ENCODE data around the gene PRKCZ. TPM values are rescaled to one million over a fixed set of nuclear protein-coding genes. Genes with fewer than 3 reads are reported as not detected.

Gene PRKCZ
- total and polyA plus RNA-seq, 2 experiments from 2014 or later = 26.2 to 36.9 TPM

DNA sequence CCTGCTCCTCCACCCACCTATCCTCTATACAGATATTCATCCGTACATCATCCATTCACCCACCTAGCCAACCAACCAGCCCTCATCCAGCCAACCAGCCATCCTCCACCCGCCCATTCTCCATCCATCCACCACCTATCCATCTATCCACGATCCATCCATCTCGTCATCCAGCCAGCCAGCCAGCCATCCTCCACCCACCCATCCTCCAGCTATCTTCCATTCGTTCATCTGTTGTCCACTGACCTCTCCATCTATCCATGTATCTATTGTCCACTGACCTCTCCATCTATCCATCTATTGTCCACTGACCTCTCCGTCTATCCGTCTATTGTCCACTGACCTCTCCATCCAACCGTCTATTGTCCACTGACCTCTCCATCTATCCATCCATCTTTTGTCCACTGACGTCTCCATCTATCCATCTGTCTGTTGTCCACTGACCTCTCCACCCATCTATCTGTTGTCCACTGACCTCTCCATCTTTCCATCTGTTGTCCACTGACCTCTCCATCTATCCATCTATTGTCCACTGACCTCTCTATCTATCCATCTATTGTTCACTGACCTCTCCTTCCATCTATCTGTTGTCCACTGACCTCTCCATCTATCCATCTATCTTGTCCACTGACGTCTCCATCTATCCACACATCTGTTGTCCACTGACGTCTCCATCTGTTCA lies 96.8 kb downstream of the PRKCZ start:
- H3K36me3 Mint-ChIP-seq (ENCODE audit: low read depth) = peaks cover 3% of the 10 kb centered on the region; the same call in 2 of the 3 replicates
- DNase-seq (ENCODE audit: low spot score) (no peak), ATAC-seq (no peak)
- H3K27me3 ChIP-seq (ENCODE audit: insufficient read depth) = no peaks in the 10 kb centered on the region
- H3K4me1 Mint-ChIP-seq = no peaks in the 10 kb centered on the region
- H2AFZ ChIP-seq = no peak overlapping the region
- H3K4me3 Mint-ChIP-seq = no peak overlapping the region
- H3K9me3 Mint-ChIP-seq = no peaks in the 10 kb centered on the region
- no peak overlapping the region for H3K4me3 ChIP-seq
- no peaks in the 10 kb centered on the region for H3K4me1 ChIP-seq (ENCODE audit: insufficient read depth)
- H3K4me2 ChIP-seq = no peak overlapping the region
- no peaks in the 10 kb centered on the region for H3K36me3 ChIP-seq (ENCODE audit: insufficient read depth)
- H4K20me1 ChIP-seq (replicated peaks; ENCODE audit: insufficient read depth) = no peaks in the 10 kb centered on the region
- no peak for TF ChIP-seq POLR2AphosphoS5 (IDR thresholded peaks at IDR 0.05; ENCODE audit: low read depth)
- TF ChIP-seq CREB1 (CRISPR knock-in tag; IDR thresholded peaks at IDR 0.05; ENCODE audit: low read depth) = no peak
- TF ChIP-seq STAT1 (IDR thresholded peaks at IDR 0.05; ENCODE audit: unreplicated experiment) = no peak
- TF ChIP-seq JUNB (IDR thresholded peaks at IDR 0.05; ENCODE audit: unreplicated experiment) = no peak
- TF ChIP-seq ZNF114 (CRISPR knock-in tag; IDR thresholded peaks at IDR 0.05) = no peak
- no peak for TF ChIP-seq EZH2 (IDR thresholded peaks at IDR 0.05; ENCODE audit: low read depth, unreplicated experiment)
- TF ChIP-seq NANOG (IDR thresholded peaks at IDR 0.05; ENCODE audit: borderline replicate concordance) = no peak
- TF ChIP-seq EZH2phosphoT487 (IDR thresholded peaks at IDR 0.05; ENCODE audit: unreplicated experiment) = no peak
- TF ChIP-seq, protein P1, sequence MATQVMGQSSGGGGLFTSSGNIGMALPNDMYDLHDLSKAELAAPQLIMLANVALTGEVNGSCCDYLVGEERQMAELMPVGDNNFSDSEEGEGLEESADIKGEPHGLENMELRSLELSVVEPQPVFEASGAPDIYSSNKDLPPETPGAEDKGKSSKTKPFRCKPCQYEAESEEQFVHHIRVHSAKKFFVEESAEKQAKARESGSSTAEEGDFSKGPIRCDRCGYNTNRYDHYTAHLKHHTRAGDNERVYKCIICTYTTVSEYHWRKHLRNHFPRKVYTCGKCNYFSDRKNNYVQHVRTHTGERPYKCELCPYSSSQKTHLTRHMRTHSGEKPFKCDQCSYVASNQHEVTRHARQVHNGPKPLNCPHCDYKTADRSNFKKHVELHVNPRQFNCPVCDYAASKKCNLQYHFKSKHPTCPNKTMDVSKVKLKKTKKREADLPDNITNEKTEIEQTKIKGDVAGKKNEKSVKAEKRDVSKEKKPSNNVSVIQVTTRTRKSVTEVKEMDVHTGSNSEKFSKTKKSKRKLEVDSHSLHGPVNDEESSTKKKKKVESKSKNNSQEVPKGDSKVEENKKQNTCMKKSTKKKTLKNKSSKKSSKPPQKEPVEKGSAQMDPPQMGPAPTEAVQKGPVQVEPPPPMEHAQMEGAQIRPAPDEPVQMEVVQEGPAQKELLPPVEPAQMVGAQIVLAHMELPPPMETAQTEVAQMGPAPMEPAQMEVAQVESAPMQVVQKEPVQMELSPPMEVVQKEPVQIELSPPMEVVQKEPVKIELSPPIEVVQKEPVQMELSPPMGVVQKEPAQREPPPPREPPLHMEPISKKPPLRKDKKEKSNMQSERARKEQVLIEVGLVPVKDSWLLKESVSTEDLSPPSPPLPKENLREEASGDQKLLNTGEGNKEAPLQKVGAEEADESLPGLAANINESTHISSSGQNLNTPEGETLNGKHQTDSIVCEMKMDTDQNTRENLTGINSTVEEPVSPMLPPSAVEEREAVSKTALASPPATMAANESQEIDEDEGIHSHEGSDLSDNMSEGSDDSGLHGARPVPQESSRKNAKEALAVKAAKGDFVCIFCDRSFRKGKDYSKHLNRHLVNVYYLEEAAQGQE (IDR thresholded peaks at IDR 0.05; ENCODE audit: unreplicated experiment) = no peak
- TF ChIP-seq, protein P2, sequence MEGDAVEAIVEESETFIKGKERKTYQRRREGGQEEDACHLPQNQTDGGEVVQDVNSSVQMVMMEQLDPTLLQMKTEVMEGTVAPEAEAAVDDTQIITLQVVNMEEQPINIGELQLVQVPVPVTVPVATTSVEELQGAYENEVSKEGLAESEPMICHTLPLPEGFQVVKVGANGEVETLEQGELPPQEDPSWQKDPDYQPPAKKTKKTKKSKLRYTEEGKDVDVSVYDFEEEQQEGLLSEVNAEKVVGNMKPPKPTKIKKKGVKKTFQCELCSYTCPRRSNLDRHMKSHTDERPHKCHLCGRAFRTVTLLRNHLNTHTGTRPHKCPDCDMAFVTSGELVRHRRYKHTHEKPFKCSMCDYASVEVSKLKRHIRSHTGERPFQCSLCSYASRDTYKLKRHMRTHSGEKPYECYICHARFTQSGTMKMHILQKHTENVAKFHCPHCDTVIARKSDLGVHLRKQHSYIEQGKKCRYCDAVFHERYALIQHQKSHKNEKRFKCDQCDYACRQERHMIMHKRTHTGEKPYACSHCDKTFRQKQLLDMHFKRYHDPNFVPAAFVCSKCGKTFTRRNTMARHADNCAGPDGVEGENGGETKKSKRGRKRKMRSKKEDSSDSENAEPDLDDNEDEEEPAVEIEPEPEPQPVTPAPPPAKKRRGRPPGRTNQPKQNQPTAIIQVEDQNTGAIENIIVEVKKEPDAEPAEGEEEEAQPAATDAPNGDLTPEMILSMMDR (conservative IDR thresholded peaks at IDR 0.05; ENCODE audit: low read depth in 2 of 2) = no peak
- TF ChIP-seq, protein P3, sequence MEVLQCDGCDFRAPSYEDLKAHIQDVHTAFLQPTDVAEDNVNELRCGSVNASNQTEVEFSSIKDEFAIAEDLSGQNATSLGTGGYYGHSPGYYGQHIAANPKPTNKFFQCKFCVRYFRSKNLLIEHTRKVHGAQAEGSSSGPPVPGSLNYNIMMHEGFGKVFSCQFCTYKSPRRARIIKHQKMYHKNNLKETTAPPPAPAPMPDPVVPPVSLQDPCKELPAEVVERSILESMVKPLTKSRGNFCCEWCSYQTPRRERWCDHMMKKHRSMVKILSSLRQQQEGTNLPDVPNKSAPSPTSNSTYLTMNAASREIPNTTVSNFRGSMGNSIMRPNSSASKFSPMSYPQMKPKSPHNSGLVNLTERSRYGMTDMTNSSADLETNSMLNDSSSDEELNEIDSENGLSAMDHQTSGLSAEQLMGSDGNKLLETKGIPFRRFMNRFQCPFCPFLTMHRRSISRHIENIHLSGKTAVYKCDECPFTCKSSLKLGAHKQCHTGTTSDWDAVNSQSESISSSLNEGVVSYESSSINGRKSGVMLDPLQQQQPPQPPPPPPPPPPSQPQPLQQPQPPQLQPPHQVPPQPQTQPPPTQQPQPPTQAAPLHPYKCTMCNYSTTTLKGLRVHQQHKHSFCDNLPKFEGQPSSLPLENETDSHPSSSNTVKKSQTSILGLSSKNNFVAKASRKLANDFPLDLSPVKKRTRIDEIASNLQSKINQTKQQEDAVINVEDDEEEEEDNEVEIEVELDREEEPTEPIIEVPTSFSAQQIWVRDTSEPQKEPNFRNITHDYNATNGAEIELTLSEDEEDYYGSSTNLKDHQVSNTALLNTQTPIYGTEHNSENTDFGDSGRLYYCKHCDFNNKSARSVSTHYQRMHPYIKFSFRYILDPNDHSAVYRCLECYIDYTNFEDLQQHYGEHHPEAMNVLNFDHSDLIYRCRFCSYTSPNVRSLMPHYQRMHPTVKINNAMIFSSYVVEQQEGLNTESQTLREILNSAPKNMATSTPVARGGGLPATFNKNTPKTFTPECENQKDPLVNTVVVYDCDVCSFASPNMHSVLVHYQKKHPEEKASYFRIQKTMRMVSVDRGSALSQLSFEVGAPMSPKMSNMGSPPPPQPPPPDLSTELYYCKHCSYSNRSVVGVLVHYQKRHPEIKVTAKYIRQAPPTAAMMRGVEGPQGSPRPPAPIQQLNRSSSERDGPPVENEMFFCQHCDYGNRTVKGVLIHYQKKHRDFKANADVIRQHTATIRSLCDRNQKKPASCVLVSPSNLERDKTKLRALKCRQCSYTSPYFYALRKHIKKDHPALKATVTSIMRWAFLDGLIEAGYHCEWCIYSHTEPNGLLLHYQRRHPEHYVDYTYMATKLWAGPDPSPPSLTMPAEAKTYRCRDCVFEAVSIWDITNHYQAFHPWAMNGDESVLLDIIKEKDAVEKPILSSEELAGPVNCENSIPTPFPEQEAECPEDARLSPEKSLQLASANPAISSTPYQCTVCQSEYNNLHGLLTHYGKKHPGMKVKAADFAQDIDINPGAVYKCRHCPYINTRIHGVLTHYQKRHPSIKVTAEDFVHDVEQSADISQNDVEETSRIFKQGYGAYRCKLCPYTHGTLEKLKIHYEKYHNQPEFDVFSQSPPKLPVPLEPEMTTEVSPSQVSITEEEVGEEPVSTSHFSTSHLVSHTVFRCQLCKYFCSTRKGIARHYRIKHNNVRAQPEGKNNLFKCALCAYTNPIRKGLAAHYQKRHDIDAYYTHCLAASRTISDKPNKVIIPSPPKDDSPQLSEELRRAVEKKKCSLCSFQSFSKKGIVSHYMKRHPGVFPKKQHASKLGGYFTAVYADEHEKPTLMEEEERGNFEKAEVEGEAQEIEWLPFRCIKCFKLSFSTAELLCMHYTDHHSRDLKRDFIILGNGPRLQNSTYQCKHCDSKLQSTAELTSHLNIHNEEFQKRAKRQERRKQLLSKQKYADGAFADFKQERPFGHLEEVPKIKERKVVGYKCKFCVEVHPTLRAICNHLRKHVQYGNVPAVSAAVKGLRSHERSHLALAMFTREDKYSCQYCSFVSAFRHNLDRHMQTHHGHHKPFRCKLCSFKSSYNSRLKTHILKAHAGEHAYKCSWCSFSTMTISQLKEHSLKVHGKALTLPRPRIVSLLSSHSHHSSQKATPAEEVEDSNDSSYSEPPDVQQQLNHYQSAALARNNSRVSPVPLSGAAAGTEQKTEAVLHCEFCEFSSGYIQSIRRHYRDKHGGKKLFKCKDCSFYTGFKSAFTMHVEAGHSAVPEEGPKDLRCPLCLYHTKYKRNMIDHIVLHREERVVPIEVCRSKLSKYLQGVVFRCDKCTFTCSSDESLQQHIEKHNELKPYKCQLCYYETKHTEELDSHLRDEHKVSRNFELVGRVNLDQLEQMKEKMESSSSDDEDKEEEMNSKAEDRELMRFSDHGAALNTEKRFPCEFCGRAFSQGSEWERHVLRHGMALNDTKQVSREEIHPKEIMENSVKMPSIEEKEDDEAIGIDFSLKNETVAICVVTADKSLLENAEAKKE (CRISPR knock-in tag; IDR thresholded peaks at IDR 0.05) = no peak
- TF ChIP-seq ZNF331 (CRISPR knock-in tag; IDR thresholded peaks at IDR 0.05; ENCODE audit: low read depth) = no peak
- TF ChIP-seq, protein P4, sequence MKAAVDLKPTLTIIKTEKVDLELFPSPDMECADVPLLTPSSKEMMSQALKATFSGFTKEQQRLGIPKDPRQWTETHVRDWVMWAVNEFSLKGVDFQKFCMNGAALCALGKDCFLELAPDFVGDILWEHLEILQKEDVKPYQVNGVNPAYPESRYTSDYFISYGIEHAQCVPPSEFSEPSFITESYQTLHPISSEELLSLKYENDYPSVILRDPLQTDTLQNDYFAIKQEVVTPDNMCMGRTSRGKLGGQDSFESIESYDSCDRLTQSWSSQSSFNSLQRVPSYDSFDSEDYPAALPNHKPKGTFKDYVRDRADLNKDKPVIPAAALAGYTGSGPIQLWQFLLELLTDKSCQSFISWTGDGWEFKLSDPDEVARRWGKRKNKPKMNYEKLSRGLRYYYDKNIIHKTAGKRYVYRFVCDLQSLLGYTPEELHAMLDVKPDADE (IDR thresholded peaks at IDR 0.05) = no peak
- H3K27ac Mint-ChIP-seq = no peak overlapping the region
- H3K27ac ChIP-seq (ENCODE audit: low read depth) = no peak overlapping the region
- no peaks in the 10 kb centered on the region for H3K9me2 ChIP-seq (ENCODE audit: insufficient read depth)
- no peaks in the 10 kb centered on the region for H3F3A ChIP-seq (replicated peaks; ENCODE audit: low read depth)
- peaks cover 3% of the 10 kb centered on the region for H3K27me3 Mint-ChIP-seq (ENCODE audit: insufficient read depth, low read depth, poor library complexity)
- H3K79me2 ChIP-seq (replicated peaks; ENCODE audit: insufficient read depth) = no peaks in the 10 kb centered on the region
